PFSK-1 (cell line): ENCODE measurements around the gene TASP1.

Experiments
- FOXP2 ChIP-seq: optimal IDR thresholded peaks from 2 replicates; pipeline ENCODE3; 2011; ENCODE audit warnings: borderline replicate concordance, control low read depth, inconsistent platforms; ENCODE audit not compliant: insufficient read depth; ENCODE audit errors: extremely low read length, extremely low read depth
- POLR2AphosphoS5 ChIP-seq: IDR thresholded peaks from 2 replicates; pipeline ENCODE4 v1.6.1; 2012; ENCODE audit warnings: low read depth, mild to moderate bottlenecking, control low read depth, low read length, moderate library complexity
- SIN3A ChIP-seq: IDR thresholded peaks from 2 replicates; pipeline ENCODE4 v1.6.1; 2012; ENCODE audit warnings: mild to moderate bottlenecking, low read length, moderate library complexity, borderline replicate concordance; ENCODE audit not compliant: insufficient read depth
- TAF1 ChIP-seq: IDR thresholded peaks from 2 replicates; pipeline ENCODE4 v1.6.1; 2012; ENCODE audit warnings: low read length, control low read depth, borderline replicate concordance; ENCODE audit not compliant: insufficient read depth
- TF ChIP-seq, protein P1 (sequence below), 2 experiments: IDR thresholded peaks; 2 replicates each; pipeline versions ENCODE4 v1.6.1 to v1.8.0; 2011 to 2012; ENCODE audit warnings: low read depth in 2 of 2, low read length in 2 of 2, control low read depth in 1 of 2, inconsistent platforms in 1 of 2, mild to moderate bottlenecking in 1 of 2, moderate library complexity in 1 of 2; ENCODE audit not compliant: insufficient read depth in 1 of 2

TASP1 gene

DNA sequence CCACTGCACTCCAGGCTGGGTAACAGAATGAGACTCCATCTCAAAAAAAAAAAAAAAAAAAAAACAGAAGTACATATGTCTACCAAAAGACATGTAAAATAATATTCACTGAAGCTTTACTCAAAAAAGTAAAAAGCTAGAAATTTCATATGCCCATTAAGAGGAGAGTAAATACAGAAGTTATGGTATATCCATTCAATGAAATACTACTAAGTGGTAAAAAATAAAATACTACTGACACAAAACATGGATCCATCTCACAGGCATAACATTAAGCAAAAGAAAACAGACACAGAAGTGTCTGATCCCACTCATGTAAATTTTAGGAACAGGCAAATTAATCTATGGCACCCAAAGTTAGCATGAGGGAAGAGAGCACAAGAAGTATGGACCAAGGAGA, 52.6 kb downstream of the TASP1 start:
- no peak for TF ChIP-seq FOXP2
- no peak for TF ChIP-seq POLR2AphosphoS5
- no peak for TF ChIP-seq SIN3A
- no peak for TF ChIP-seq TAF1
- TF ChIP-seq, protein P1, sequence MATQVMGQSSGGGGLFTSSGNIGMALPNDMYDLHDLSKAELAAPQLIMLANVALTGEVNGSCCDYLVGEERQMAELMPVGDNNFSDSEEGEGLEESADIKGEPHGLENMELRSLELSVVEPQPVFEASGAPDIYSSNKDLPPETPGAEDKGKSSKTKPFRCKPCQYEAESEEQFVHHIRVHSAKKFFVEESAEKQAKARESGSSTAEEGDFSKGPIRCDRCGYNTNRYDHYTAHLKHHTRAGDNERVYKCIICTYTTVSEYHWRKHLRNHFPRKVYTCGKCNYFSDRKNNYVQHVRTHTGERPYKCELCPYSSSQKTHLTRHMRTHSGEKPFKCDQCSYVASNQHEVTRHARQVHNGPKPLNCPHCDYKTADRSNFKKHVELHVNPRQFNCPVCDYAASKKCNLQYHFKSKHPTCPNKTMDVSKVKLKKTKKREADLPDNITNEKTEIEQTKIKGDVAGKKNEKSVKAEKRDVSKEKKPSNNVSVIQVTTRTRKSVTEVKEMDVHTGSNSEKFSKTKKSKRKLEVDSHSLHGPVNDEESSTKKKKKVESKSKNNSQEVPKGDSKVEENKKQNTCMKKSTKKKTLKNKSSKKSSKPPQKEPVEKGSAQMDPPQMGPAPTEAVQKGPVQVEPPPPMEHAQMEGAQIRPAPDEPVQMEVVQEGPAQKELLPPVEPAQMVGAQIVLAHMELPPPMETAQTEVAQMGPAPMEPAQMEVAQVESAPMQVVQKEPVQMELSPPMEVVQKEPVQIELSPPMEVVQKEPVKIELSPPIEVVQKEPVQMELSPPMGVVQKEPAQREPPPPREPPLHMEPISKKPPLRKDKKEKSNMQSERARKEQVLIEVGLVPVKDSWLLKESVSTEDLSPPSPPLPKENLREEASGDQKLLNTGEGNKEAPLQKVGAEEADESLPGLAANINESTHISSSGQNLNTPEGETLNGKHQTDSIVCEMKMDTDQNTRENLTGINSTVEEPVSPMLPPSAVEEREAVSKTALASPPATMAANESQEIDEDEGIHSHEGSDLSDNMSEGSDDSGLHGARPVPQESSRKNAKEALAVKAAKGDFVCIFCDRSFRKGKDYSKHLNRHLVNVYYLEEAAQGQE (IDR thresholded peaks at IDR 0.05; ENCODE audit: insufficient read depth in 1 of 2, low read depth in 2 of 2, low read length in 2 of 2) = no peak

DNA sequence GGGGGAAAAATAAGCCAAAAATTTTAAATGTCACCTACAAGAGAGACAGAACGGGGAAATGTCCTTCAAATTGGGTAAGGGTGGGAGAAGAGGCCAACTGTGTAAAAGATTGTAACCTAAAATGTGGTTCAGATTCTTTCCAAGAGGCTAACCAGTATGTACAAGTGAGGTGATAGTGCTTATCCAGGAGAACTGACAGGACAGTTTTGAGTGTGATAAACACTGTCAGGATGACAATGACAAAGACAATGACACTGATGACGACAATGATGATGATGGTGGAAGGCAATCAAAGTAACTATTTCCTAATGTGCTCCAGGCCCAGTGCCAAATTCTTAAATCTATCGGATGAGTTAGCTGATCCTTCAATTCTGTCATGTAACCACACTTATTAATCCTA, 57.3 kb downstream of the TASP1 start:
- no peak for TF ChIP-seq TAF1
- TF ChIP-seq FOXP2 = no peak
- no peak for TF ChIP-seq SIN3A
- TF ChIP-seq, protein P1 (IDR thresholded peaks at IDR 0.05; ENCODE audit: insufficient read depth in 1 of 2, low read depth in 2 of 2, low read length in 2 of 2) = no peak
- no peak for TF ChIP-seq POLR2AphosphoS5

DNA sequence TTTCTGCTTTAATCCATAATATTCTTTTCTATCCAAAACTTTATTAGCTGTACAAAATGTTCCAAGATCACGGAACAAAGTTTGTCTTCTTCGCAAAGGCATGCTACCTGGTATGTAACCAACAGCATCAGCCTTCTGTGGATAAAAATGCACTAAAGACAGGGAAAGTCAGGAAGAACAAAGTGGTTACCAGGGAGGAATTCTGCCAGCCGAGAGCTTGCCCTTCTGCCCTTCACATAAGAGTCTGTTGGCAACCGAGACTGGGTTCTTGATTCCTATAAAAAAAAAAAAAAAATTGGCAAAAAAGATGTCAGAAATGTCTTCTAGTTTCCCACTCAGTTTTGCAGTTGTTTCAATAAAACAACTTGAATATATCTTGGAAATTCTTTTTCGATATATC, 58.0 kb downstream of the TASP1 start:
- TF ChIP-seq SIN3A (no peak), FOXP2 (no peak), POLR2AphosphoS5 (no peak), TAF1 (no peak)
- TF ChIP-seq, protein P1 (IDR thresholded peaks at IDR 0.05; ENCODE audit: insufficient read depth in 1 of 2, low read depth in 2 of 2, low read length in 2 of 2) = no peak

DNA sequence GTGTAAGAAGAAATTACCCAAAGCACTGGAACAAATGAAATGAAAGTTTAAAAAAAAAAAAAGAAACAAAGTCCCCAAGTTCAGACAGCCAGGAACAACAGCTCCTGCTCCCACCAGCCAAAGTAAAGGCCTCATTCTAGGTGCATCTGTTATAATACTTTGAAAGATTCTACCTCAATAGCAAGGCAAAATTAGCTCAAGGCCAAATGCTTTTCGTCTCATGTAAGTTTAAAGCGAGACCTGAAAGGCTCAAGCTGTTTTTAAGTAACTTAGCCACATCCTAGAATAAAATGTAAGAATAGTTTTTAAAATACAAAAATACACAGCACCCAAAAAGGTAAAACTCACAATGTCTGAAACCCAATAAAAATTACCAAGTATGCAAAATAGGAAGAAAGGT, 64.7 kb downstream of the TASP1 start:
- TF ChIP-seq FOXP2 (no peak), POLR2AphosphoS5 (no peak), SIN3A (no peak), TAF1 (no peak)
- TF ChIP-seq, protein P1 (IDR thresholded peaks at IDR 0.05; ENCODE audit: insufficient read depth in 1 of 2, low read depth in 2 of 2, low read length in 2 of 2) = no peak

DNA sequence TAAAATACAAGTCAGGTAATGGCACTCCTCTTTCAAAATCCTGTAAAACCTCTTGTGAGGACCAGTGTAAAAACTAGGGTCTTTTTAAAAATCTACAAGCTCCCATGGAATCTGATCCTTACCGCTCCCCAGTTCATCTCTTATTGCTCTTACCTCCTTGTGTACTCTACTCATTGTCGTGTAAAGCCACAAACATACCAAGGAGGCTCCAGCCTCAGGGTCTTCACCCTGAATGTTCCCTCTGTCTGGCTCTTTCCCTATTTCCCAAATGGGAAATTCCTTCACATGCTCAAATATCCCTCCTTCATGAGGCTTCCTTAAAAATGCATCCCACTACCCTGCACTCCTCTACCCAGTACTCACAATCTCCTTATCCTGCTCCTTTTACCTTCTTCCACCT, 67.1 kb downstream of the TASP1 start:
- no peak for TF ChIP-seq POLR2AphosphoS5
- TF ChIP-seq TAF1 = no peak
- no peak for TF ChIP-seq FOXP2
- TF ChIP-seq SIN3A = no peak
- TF ChIP-seq, protein P1 (IDR thresholded peaks at IDR 0.05; ENCODE audit: insufficient read depth in 1 of 2, low read depth in 2 of 2, low read length in 2 of 2) = no peak
